Stimulated activated CD8-positive, alpha-beta memory T cell treated with anti-CD3 and anti-CD28 coated beads, Interleukin-12 subunit alpha, Interleukin-12 subunit beta, amount 100 ng/mL, for 1 hour (primary cell): ENCODE measurements around the gene CDK17.
"Not testable (repeated sequence)": the region's sequence is repeated elsewhere in the genome, so short reads cannot be mapped to it uniquely, and the experiment has no call there.

Source experiments
- DNase-seq: peaks from one replicate; pipeline ENCODE4 v3.0.0-alpha.2; 2020; ENCODE audit warnings: low read depth

CDK17 gene

GRCh38 chr12:96387981-96388380 is 12.3 kb downstream of the CDK17 start:
- DNase-seq = no peak

GRCh38 chr12:96386794-96387193 is 13.4 kb downstream of the CDK17 start:
- DNase-seq = no peak

- DNase-seq = no peak
These were observed 16.2 kb downstream of the CDK17 start for GRCh38 chr12:96383991-96384390.

GRCh38 chr12:96383371-96383770 is 16.9 kb downstream of the CDK17 start:
- DNase-seq = no peak

GRCh38 chr12:96379743-96380142 is 20.5 kb downstream of the CDK17 start:
- not testable (repeated sequence) for DNase-seq

GRCh38 chr12:96378319-96378718 is 21.9 kb downstream of the CDK17 start:
- DNase-seq = no peak

GRCh38 chr12:96376865-96377264 is 23.4 kb downstream of the CDK17 start:
- no peak for DNase-seq

- no peak for DNase-seq
These were observed 24.2 kb downstream of the CDK17 start for GRCh38 chr12:96375841-96376604.

GRCh38 chr12:96375170-96375569 is 25.1 kb downstream of the CDK17 start:
- no peak for DNase-seq

GRCh38 chr12:96371790-96372699 is 28.2 kb downstream of the CDK17 start:
- DNase-seq = no peak

GRCh38 chr12:96371138-96371789 is 29.0 kb downstream of the CDK17 start:
- DNase-seq = no peak

- DNase-seq = no peak
These were observed 31.6 kb downstream of the CDK17 start for GRCh38 chr12:96368687-96369086.

GRCh38 chr12:96368233-96368632 is 32.0 kb downstream of the CDK17 start:
- DNase-seq = no peak

- no peak for DNase-seq
These were observed 33.9 kb downstream of the CDK17 start for GRCh38 chr12:96366381-96366654.

- DNase-seq = no peak
These were observed 34.4 kb downstream of the CDK17 start for GRCh38 chr12:96365604-96366380.

- no peak for DNase-seq
These were observed 36.0 kb downstream of the CDK17 start for GRCh38 chr12:96364092-96364700.

GRCh38 chr12:96361074-96361473 is 39.2 kb downstream of the CDK17 start:
- DNase-seq = no peak

GRCh38 chr12:96360550-96360949 is 39.7 kb downstream of the CDK17 start:
- no peak for DNase-seq

- no peak for DNase-seq
These were observed 40.9 kb downstream of the CDK17 start for GRCh38 chr12:96359328-96359727.

GRCh38 chr12:96356831-96357230 is 43.4 kb downstream of the CDK17 start:
- DNase-seq = no peak

GRCh38 chr12:96354844-96355534 is 45.2 kb downstream of the CDK17 start:
- DNase-seq = no peak
